Glutamatergic neuron (in vitro differentiated cells): ENCODE data around the gene C1QTNF12. TPM values are rescaled to one million over a fixed set of nuclear protein-coding genes. Genes with fewer than 3 reads are reported as not detected.
"Not testable (repeated sequence)": the region's sequence is repeated elsewhere in the genome, so short reads cannot be mapped to it uniquely, and the experiment has no call there.

Experiments
- DNase-seq: peaks from one replicate; pipeline ENCODE4 v3.0.0; 2022
- H3K27ac Mint-ChIP-seq: one replicate; pipeline ENCODE4 v1.8.0; 2020; ENCODE audit warnings: mild to moderate bottlenecking, mixed read lengths, inconsistent platforms; ENCODE audit not compliant: unreplicated experiment
- H3K27me3 Mint-ChIP-seq: one replicate; pipeline ENCODE4 v1.8.0; 2020; ENCODE audit warnings: mild to moderate bottlenecking, moderate library complexity, mixed read lengths, inconsistent platforms; ENCODE audit not compliant: unreplicated experiment
- H3K36me3 Mint-ChIP-seq: one replicate; pipeline ENCODE4 v1.8.0; 2020; ENCODE audit warnings: mild to moderate bottlenecking, mixed read lengths, inconsistent platforms; ENCODE audit not compliant: unreplicated experiment
- H3K4me1 Mint-ChIP-seq: one replicate; pipeline ENCODE4 v1.8.0; 2020; ENCODE audit warnings: mild to moderate bottlenecking, low read depth, mixed read lengths, inconsistent platforms; ENCODE audit not compliant: unreplicated experiment
- H3K4me3 Mint-ChIP-seq: one replicate; pipeline ENCODE4 v1.8.0; 2020; ENCODE audit warnings: mild to moderate bottlenecking, mixed read lengths, inconsistent platforms; ENCODE audit not compliant: unreplicated experiment
- H3K9me3 Mint-ChIP-seq: one replicate; pipeline ENCODE4 v1.8.0; 2020; ENCODE audit warnings: mild to moderate bottlenecking, moderate library complexity, mixed read lengths, inconsistent platforms; ENCODE audit not compliant: unreplicated experiment
- CTCF ChIP-seq: fragments of 200-600 bp; sonication (generic); IDR thresholded peaks from one replicate; pipeline ENCODE4 v1.5.0; 2021; ENCODE audit not compliant: partially characterized antibody, unreplicated experiment
- total RNA-seq: library from RNA; stranded (reverse); fragmentation: NEBNext Ultra II Directional; extraction: Animal tissue kit (Norgen Biotek cat#: 25700); gene quantifications from one replicate; pipeline ENCODE4 v1.2.1, GENCODE V29; 2021; ENCODE audit not compliant: unreplicated experiment

Gene C1QTNF12
- total RNA-seq, 1 donor from 2014 or later, result 9.1 TPM

- Mint-ChIP-seq H3K36me3 (no peaks in the 10 kb centered on the region), H3K27me3 (peaks cover 4% of the 10 kb centered on the region), H3K27ac (no peak overlapping the region), H3K4me3 (no peak overlapping the region), H3K9me3 (peaks cover 8% of the 10 kb centered on the region), H3K4me1 (peaks cover 7% of the 10 kb centered on the region)
- no peak for DNase-seq
- no peak for TF ChIP-seq CTCF
Observed at GRCh38 chr1:1253972-1254666, 7.6 kb upstream of the C1QTNF12 start.

- Mint-ChIP-seq H3K4me1 (peaks cover 7% of the 10 kb centered on the region), H3K4me3 (no peak overlapping the region), H3K27me3 (peaks cover 4% of the 10 kb centered on the region), H3K36me3 (no peaks in the 10 kb centered on the region), H3K9me3 (peaks cover 4% of the 10 kb centered on the region), H3K27ac (no peak overlapping the region)
- TF ChIP-seq CTCF, result no peak
- no peak for DNase-seq
Observed at GRCh38 chr1:1253314-1253713, 6.8 kb upstream of the C1QTNF12 start.

- peaks cover 2% of the 10 kb centered on the region for H3K4me1 Mint-ChIP-seq
- no peaks in the 10 kb centered on the region for H3K36me3 Mint-ChIP-seq
- TF ChIP-seq CTCF, result no peak
- H3K4me3 Mint-ChIP-seq, result no peak overlapping the region
- peaks cover 4% of the 10 kb centered on the region for H3K9me3 Mint-ChIP-seq
- DNase-seq, result no peak
- H3K27me3 Mint-ChIP-seq, result no peaks in the 10 kb centered on the region
- no peak overlapping the region for H3K27ac Mint-ChIP-seq
Observed at GRCh38 chr1:1250786-1251284, 4.3 kb upstream of the C1QTNF12 start.

- H3K27me3 Mint-ChIP-seq, H3K4me1 Mint-ChIP-seq, H3K9me3 Mint-ChIP-seq, H3K27ac Mint-ChIP-seq, H3K36me3 Mint-ChIP-seq, H3K4me3 Mint-ChIP-seq, DNase-seq: not testable (repeated sequence)
Observed at GRCh38 chr1:1248009-1248913, 1.7 kb upstream of the C1QTNF12 start.

- no peak overlapping the region for H3K4me3 Mint-ChIP-seq
- no peaks in the 10 kb centered on the region for H3K27me3 Mint-ChIP-seq
- no peaks in the 10 kb centered on the region for H3K36me3 Mint-ChIP-seq
- peaks cover 2% of the 10 kb centered on the region for H3K9me3 Mint-ChIP-seq
- no peak for TF ChIP-seq CTCF
- H3K4me1 Mint-ChIP-seq, result no peaks in the 10 kb centered on the region
- no peak overlapping the region for H3K27ac Mint-ChIP-seq
- no peak for DNase-seq
Observed at GRCh38 chr1:1247341-1247913, 905 bp upstream of the C1QTNF12 start.
